NCI-H1436 treated with DMSO at 0.1 percent for 48 hours (cell line): ENCODE data around the gene TFEC.
"Not testable (repeated sequence)": the region's sequence is repeated elsewhere in the genome, so short reads cannot be mapped to it uniquely, and the experiment has no call there.

ENCODE experiments used
- DNase-seq: peaks from one replicate; lab custom pipeline; 2025; lab: John Stamatoyannopoulos, UW

Gene TFEC

GRCh38 chr7:115929736-115930135 is 100.8 kb downstream of the TFEC start:
- not testable (repeated sequence) for DNase-seq

DNA sequence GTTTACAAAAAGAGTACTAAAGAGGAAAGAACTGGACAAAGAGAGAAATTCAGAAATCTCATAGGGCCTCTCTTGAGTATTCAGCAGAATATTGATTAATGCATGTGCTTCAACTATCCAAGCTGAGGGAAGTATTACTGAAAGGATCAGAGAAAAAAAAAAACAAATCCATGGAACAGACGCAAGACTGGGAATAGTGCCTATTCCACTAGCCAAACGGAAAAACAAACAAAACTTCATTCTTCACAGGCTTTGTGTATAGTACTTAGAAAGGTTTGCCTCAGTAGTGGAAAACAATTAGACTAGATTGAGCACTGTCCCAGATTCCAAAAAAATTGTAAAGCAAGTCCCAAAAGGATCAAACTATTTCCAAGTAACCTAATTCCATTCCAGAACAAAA is 106.2 kb downstream of the TFEC start:
- DNase-seq = no peak

DNA sequence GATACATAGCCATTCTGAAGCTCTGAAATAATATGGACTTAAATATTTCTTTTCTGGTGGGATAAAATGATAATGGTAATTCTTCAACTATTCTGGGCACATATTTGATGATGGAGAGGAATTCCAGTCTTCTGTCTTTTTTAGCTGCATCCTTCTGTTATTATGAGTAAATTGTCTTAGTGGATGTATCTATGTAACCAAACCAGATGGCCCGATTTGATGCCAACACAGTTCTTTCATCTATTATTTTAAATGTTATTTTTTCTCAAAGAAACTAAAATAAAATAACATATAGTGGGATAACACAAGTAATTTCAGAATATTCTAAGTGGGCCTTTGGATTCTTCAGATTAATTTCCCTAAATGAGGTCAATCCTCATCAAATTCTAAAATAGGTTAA is 110.2 kb downstream of the TFEC start:
- no peak for DNase-seq

DNA sequence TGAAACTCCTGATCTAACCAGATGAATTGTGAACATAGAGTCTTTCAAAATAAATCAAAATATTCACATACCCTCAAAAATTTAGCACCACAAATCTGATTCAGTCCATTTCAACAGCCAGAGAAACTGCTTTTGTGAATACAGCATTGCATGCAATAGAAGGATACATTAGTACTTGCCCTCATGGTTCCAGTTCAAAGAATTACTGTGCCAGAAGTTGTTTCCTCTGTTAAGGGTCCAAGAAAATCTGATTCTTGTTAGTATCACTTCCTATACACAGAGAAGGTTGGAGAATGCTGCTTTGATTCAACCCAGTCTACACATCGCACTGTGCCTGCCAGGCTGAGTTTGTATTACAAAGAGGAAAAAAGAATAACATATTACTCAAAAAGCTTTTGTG is 115.6 kb downstream of the TFEC start:
- DNase-seq = no peak

GRCh38 chr7:115911465-115911864 is 119.1 kb downstream of the TFEC start:
- DNase-seq = no peak

DNA sequence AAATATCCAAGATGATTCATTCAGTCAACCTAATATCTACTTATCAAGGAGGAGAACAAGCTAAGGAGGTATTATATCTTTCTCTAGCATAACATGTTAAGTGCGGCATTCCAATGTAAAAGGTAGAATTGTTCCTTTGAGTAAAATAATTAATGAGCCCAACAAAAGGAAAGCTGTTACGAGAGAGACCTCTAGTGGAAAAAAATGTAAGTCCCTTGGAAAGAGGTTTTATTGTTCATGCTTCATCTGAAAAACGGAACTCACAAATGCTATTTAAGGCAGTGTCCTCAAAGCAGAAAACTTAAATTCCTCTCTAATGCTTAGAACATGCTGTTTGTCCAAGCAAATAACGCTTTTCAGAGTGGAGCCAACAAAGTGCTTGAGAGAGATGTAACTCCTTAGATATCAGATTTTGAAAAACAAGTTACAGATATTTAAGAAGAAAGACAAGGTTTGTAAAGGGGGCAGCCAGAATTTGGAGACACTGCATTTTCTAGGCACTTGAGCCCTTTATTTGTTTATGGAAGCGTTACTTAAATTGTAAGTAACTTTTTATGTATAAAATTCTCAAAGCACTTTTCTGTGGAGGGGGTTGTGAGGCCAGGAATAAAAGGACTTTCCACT is 119.9 kb downstream of the TFEC start:
- DNase-seq = no peak

DNA sequence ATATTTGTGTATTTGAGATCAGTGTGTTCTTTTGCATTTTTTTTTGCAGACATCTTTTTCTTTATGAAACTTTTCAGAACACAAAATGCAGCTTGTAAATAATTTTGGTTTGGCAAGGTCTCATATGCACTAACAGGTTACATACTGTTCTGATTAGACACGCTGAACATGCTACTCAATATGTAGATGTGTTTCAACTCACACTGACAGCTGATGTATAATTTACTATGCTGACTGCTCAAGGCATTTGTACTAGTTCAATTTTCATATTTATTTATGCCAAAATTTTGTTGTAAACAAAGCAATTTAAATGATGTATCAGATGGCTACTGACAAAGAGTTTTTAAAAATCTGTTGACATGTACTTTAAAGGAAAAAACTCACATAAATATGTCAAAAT is 123.8 kb downstream of the TFEC start:
- no peak for DNase-seq

DNA sequence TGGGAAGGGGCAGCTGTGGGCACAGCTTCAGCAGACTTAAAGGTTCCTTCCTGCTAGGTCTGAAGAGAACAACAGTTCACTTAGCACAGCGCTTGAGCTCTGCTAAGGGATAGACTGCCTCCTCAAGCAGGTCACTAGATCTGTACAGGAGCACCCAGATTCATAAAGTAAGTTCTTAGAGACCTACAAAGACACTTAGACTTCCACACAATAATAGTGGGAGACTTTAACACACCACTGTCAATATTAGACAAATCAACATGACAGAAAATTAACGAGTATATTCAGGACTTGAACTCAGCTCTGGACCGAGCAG is 140.9 kb downstream of the TFEC start:
- DNase-seq = no peak

DNA sequence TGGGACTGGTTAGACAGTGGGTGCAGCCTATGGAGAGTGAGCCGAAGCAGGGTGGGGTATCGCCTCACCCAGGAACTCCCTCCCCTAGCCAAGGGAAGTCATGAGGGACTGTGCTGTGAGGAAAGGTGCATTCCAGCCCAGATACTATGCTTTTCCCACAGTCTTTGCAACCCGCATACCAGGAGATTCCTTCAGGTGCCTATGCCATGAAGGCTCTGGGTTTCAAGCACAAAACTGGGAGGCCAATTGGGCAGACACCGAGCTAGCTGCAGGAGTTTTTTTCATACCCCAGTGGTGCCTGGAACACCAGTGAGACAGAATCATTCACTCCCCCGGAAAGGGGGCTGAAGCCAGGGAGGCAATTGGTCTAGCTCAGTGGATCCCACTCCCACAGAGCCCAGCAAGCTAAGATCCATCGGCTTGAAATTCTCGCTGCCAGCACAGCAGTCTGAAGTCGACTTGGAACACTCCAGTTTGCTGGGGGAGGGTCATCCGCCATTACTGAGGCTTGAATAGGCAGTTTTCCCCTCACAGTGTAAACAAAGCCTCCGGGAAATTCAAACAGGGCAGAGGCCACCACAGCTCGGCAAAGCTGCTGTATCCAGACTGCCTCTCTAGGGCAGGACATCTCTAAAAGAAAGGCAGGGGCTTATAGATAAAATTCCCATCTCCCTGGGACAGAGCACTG is 141.4 kb downstream of the TFEC start:
- no peak for DNase-seq

- DNase-seq = no peak
Measured at GRCh38 chr7:115885550-115885949, 145.0 kb downstream of the TFEC start.
